ENCODE measurements around the gene KSR2.

DNA sequence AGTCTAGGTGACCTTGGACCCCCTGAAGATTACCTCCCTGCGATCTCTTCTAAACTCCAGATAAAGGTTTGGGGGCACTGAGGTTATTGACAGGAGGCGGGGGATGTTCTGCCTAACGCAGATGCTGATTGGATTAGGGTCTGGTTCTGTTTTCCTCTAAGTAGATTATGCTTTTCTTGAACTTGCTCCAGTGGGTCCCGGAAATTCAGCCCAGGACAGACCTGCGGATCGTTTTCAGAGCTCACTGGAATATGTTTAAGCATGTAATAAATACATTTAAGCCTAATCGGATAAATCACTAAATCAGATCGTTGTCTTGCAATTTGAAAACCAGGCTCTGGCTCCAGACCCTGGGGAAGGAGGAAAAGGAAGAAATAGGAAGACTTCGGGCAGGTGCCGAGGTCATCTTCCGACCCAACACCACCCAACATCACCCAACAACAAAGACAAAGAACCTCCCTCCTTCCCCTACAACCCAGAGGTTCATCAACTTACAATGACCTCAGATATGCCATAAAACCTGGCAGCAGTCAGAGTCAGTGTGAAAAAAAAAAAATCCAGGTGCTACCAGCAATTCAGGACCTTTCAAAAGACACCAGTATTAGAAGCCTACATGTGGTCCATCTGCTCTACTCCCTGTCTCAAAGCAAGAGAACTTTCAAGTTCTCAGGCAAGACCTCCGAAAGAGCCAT lies 148.4 kb downstream of the KSR2 start:
- TF ChIP-seq, protein P1, sequence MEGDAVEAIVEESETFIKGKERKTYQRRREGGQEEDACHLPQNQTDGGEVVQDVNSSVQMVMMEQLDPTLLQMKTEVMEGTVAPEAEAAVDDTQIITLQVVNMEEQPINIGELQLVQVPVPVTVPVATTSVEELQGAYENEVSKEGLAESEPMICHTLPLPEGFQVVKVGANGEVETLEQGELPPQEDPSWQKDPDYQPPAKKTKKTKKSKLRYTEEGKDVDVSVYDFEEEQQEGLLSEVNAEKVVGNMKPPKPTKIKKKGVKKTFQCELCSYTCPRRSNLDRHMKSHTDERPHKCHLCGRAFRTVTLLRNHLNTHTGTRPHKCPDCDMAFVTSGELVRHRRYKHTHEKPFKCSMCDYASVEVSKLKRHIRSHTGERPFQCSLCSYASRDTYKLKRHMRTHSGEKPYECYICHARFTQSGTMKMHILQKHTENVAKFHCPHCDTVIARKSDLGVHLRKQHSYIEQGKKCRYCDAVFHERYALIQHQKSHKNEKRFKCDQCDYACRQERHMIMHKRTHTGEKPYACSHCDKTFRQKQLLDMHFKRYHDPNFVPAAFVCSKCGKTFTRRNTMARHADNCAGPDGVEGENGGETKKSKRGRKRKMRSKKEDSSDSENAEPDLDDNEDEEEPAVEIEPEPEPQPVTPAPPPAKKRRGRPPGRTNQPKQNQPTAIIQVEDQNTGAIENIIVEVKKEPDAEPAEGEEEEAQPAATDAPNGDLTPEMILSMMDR (conservative IDR thresholded peaks at IDR 0.05) = no peak
- TF ChIP-seq EZH2 (IDR thresholded peaks at IDR 0.05; ENCODE audit: low read depth) = no peak
